HG03565 (cell line): ENCODE results near the gene CHD9.
"Not testable (repeated sequence)": the region's sequence is repeated elsewhere in the genome, so short reads cannot be mapped to it uniquely, and the experiment has no call there.

Experiments
- ATAC-seq: cut with Tn5 transposase; IDR thresholded peaks from one replicate; pipeline ENCODE4 v1.9.1; 2021; ENCODE audit warnings: mild to moderate bottlenecking, moderate library complexity; ENCODE audit not compliant: unreplicated experiment

Gene CHD9

DNA sequence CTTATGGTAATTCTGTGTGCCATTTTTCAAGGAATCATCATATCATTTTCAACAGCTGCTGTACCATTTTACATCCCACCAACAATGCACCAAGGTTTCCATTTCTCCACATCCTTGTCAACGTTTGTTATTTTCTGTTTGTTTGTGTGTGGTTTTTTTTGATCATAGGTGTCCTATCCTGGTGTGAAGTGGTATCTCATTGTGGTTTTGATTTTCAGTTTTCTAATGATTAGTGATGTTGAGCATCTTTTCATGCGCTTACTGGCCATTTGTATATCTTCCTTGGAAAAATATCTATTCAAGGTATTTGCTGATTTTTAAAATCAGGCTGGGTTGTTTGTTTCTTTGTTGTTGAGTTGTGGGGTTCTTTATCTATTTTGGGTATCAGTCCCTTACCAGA lies 15.0 kb downstream of the CHD9 start:
- ATAC-seq, result no peak

DNA sequence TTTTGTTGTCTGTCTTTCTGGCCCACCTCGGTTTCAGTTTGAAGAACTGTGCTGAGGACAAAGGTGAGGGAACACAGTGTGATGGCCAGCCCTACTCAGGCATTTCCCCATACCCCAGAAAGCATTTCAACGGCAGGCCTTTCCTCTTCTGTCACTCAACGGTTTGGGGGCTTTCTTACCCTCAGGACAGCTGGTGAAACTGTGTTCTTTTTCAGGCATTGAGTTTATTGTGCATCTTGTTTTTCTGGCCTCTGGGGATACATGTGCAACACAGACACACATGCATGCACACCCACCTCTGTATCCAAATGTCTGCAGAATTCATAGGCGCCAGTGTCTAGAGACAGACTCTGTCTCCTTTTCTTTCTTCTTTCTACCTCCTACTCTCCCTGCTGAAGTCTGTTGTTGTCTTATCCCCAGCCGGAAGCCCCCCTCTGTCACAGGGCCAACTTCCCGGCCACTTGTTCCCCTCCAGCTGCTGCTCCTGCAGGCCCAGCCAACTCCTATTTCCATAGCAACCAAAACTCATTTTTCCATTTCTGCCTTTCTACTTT lies 17.0 kb downstream of the CHD9 start:
- ATAC-seq, result peak; percentile 48

DNA sequence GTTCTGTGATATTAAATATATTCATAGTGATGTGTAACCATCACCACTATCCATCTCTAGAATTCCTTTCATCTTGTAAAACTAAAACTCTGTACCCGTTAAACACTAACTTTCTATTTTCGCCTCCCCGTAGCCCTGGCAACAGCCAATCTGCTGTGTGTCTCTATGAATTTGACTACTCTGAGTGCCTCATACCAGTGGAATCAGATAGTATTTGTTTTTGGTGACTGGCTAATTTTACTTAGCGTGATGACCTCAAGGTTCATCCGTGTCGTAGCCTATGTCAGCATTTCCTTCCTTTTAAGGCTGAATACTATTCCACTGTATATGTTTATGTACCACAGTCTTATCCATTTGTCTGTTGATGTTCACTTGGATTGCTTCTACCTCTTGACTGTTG lies 18.2 kb downstream of the CHD9 start:
- no peak for ATAC-seq

- not testable (repeated sequence) for ATAC-seq
These were observed 19.5 kb downstream of the CHD9 start for GRCh38 chr16:53074296-53074695.

DNA sequence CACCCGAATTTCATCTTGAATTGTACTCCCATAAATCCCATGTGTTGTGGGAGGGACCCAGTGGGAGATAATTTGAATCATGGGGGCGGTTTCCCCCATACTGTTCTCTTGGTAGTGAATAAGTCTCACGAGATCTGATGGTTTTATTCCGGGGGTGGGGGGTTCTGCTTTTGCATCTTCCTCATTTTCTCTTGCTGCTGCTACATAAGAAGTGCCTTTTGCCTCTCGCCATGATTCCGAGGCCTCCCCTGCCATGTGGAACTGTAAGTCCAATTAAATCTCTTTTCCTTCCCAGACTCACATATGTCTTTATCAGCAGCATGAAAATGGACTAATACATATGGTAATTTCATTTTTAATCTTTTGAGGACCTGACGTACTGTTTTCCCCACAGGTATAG lies 20.7 kb downstream of the CHD9 start:
- not testable (repeated sequence) for ATAC-seq

DNA sequence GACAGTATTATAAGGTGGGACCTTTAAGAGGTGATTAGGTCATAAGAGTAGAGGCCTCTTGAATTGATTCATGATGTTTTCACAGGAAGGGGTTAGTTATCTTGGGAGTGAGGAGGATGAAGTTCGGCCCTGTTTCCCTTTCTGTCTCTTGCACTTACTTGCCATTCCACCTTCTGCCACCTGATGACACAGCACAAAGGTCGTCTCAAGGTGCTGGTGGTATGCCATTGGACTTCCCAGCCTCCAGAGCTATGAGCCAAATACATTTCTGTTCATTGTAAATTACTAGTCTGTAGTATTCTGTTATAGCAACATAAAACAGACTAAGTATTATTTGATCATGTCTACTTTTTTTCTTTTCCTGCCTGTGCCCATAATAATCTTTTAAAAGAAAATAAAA lies 23.5 kb downstream of the CHD9 start:
- no peak for ATAC-seq

DNA sequence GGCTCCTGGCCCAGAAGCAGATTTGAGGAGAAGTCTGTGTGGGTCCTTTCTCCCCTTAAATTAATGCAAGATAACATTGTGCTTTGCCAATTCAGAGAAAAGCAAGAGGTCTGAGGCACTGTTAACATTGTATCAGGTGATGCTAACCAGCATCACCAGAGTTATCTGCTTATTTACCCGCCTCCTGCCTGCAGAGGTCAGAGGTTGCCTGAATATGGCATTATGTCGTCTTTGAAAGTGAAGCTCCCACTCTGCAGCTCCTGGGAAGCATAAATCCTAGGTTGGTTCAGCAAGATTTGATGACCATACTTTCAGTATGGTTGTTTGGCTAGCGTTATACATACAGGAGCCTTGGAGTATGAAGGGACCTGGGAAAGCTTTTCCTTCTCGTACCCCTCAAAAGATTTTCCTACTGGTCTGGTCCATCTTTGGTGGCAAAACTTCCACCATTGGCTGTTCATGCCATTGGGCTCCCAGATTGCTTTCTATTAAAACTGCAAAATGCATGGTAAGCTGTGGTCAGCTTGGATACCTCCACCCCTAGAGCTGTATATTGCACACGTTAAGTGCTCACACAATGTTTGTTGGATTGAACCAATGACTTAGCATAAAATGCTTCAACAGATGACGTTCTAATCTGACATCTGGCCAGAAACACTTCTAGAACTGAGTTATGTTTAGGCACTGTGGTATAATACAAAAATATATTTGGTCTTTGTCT lies 24.1 kb downstream of the CHD9 start:
- no peak for ATAC-seq

GRCh38 chr16:53080345-53081031 lies 25.7 kb downstream of the CHD9 start:
- no peak for ATAC-seq

GRCh38 chr16:53081032-53081424 lies 26.2 kb downstream of the CHD9 start:
- no peak for ATAC-seq

DNA sequence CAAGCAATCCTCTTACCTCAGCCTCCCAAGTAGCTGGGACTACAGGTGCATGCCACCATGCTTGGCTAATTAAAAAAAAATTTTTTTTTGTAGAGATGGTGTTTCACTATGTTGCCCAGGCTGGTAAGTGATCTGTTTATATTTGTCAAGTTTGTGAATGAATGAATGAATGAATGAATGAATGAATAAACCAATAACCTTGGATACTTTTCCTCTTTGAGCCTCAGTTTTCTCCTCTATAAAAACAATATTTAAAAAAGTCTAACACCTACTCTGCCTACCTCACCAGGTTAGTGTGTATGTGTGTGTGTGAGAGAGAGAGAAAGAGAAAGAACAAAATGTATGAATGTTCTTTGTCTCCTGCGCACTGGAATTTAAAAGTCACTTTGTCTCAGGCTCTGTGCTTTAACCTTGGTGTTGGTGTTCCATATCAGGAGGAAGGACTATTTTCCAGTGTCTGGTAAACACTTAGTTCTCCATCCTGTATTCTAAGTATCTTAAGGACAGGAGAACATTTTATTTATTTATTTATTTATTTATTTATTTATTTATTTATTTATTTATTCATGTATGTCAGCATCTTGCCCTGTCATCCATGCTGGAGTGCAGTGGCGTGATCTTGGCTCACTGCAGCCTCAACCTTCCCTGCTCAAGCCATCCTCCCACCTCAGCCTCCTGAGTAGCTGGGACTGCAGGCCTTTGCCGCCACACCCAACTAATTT lies 27.1 kb downstream of the CHD9 start:
- no peak for ATAC-seq

GRCh38 chr16:53082509-53082908 lies 27.7 kb downstream of the CHD9 start:
- ATAC-seq, result no peak

- no peak for ATAC-seq
These were observed 28.3 kb downstream of the CHD9 start for GRCh38 chr16:53083119-53083518.

- no peak for ATAC-seq
These were observed 29.4 kb downstream of the CHD9 start for GRCh38 chr16:53084141-53084541.

DNA sequence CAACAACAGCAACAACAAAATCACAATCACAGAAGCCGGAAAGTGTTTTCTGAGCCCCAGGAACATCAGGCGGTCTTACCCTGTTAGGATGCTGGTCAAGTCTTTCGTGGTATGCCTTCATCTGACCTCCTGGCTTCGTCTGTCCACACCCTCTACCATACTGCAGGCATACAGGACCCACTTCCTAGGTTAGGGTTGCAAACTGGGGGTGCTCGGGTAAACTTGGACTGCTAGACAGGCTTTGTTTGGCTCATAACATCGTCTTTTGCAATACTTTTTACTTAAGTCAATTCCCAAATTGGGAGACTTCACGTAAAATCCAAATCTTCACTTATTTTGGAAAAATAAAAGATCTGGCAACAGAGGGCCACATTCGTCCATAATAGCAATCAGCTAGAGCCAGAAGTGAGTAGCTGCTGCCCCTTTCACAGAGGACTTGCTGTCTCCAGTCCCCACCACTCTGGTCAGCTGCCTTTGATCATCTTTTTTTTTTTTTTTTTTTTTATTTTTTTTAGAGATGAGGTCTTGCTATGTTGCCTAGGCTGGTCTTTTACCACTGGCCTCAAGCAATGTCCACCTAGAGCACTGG lies 30.0 kb downstream of the CHD9 start:
- no peak for ATAC-seq

GRCh38 chr16:53085369-53085843 lies 30.6 kb downstream of the CHD9 start:
- no peak for ATAC-seq

- ATAC-seq, result no peak
These were observed 31.2 kb downstream of the CHD9 start for GRCh38 chr16:53085931-53086421.

- no peak for ATAC-seq
These were observed 32.3 kb downstream of the CHD9 start for GRCh38 chr16:53087101-53087500.

- no peak for ATAC-seq
These were observed 34.9 kb downstream of the CHD9 start for GRCh38 chr16:53089434-53090285.

DNA sequence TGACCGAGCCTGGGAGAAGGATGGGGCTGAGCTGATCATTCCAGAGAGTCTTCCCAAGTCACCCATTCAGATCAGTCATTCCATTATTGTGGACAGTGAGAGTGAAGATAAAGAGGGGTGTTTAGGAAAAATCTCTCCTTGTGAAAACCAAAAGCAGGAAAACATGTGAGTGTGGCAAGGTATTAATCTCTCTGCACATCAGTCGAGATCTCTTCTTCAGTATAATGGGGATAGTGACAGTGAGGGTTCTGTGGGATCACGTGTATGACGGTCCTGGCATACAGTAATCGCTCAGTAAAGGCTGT lies 35.4 kb downstream of the CHD9 start:
- no peak for ATAC-seq
